ENCODE measurements around the gene CD96. TPM values are rescaled to one million over a fixed set of nuclear protein-coding genes. Genes with fewer than 3 reads are reported as not detected.
A peak's percentile ranks its signal among the peaks of the same experiment; 100 is the strongest.

Gene CD96
- total and polyA plus RNA-seq, 2 donors (not counting 3 experiments of a cell fraction or from before 2014, with no cell fraction given): not detected

DNA sequence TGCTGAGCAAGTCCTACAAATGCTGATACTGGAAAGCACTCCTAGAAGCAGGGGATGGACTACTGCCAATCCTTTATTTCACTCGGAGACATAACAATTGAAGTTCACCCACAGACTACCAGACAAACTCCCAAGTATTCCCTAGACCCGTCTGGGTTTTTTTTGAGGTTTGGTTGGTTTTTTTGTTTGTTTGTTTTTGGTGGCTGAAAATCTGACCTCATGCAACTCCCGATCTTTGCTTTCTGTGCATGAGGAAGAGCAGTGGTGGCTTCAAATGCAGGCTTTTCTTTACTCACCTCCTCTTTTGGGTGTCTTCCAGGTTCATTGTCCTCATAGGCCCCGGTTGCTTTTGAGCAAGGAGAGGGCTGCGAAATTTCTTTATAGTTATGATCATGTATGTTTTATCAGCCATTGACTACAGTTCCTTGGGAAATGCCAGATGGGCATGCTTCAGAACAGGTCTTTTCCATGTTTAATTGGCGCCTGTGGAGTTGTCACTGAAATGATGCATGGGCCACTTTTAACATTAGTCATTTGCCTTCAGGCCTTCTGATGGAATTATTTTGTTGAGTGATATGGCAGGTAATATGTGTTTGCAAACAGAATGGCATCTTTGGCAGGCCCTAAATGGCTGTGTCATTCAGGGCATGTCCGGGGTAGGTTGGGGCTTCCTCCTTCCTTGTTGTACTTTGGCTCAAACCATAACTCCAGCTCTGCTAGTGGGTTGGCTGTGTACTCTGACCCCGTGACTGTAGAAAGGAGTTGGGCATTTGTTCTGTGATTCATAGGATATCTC is 134.4 kb downstream of the CD96 start:
- dilution Hi-C loops (cut with MboI; ENCODE audit: extremely low pct_ligation_motif_present, low sequenced_read_pairs) (no loop called here), intact Hi-C loops (cut with micrococcal nuclease) (no loop called here)
- Histone ChIP-seq H3K4me1 (ENCODE audit: control insufficient read depth, extremely low read depth, insufficient read depth, low read length) (peaks cover 30% of the 10 kb centered on the region), H3K4me3 (replicated peaks in 1 of 3; ENCODE audit: insufficient read depth in 1 of 3, low read depth in 1 of 3, low read length in 3 of 3) (peak overlapping the region in 2 of 3 experiments; percentile 18 to 80), H3K36me3 (ENCODE audit: control insufficient read depth in 2 of 2, extremely low read depth in 1 of 2, insufficient read depth in 2 of 2, low read length in 2 of 2) (no peaks in the 10 kb centered on the region), H3K9me3 (replicated peaks; ENCODE audit: control insufficient read depth, insufficient read depth, low read length) (no peaks in the 10 kb centered on the region), H3K79me2 (ENCODE audit: control insufficient read depth, insufficient read depth, low read length) (no peaks in the 10 kb centered on the region), H3K4me2 (ENCODE audit: insufficient read depth, low read length) (peak overlapping the region; percentile 73), H3K27me3 (ENCODE audit: control insufficient read depth in 2 of 2, insufficient read depth in 2 of 2, low read length in 2 of 2) (no peaks in the 10 kb centered on the region), H3K27ac (ENCODE audit: insufficient read depth, low read depth, low read length) (peak overlapping the region; percentile 57), H2AFZ (ENCODE audit: low read depth, low read length) (peak overlapping the region; percentile 30), H3K9ac (replicated peaks; ENCODE audit: extremely low read depth, insufficient read depth, low read length) (peak overlapping the region; percentile 14), H4K20me1 (replicated peaks; ENCODE audit: control insufficient read depth, extremely low read depth, insufficient read depth, low read length) (no peaks in the 10 kb centered on the region), H3K9me1 (replicated peaks; ENCODE audit: control insufficient read depth, extremely low read depth, insufficient read depth, low read length) (no peaks in the 10 kb centered on the region)
- BruUV-seq (replicated peaks): no TSS peak
- FAIRE-seq (peak; percentile 77), DNase-seq (ENCODE audit: low read depth, low spot score) (peak; percentile 80)
- TF ChIP-seq POLR2AphosphoS5 (IDR thresholded peaks at IDR 0.05; ENCODE audit: insufficient read depth, low read depth, low read length): no peak
- TF ChIP-seq JUN (IDR thresholded peaks at IDR 0.05; ENCODE audit: borderline replicate concordance, insufficient read depth, insufficient read length, low read depth): no peak
- TF ChIP-seq POLR2A (IDR thresholded peaks at IDR 0.05; ENCODE audit: low read depth, low read length): no peak
- ChIA-PET POLR2A (no interaction called here), CTCF (interaction anchor here (0.7 to 1.9 kb wide), 7 partner anchors 7 to 41 kb away, joined by 3 to 13 read pairs (median 4); no protein-coding TSS in a partner anchor)

DNA sequence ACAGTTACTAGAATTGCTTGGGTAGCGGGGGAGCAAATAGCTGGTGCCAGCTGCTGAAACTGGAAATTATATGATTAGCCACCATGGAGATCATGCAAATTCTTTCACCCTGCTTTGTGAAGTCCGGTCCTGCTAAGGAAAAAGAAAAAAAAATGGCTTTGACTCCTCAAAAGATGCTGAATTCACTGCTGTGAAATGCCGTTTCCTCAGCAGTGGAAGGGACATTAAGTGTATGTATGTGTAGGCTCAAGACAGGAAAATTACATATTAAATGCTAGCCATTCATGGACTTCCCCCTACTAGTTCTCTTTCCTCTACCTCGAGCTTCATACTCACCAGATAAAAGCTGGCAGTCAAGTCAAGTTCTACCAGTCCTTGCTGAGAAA is 135.0 kb downstream of the CD96 start:
- Histone ChIP-seq H3K9ac (replicated peaks; ENCODE audit: extremely low read depth, insufficient read depth, low read length) (no peak overlapping the region), H3K9me1 (replicated peaks; ENCODE audit: control insufficient read depth, extremely low read depth, insufficient read depth, low read length) (no peaks in the 10 kb centered on the region), H3K79me2 (ENCODE audit: control insufficient read depth, insufficient read depth, low read length) (no peaks in the 10 kb centered on the region), H2AFZ (ENCODE audit: low read depth, low read length) (no peak overlapping the region), H3K4me1 (ENCODE audit: control insufficient read depth, extremely low read depth, insufficient read depth, low read length) (peaks cover 30% of the 10 kb centered on the region), H3K27ac (ENCODE audit: insufficient read depth, low read depth, low read length) (peak overlapping the region; percentile 57), H3K36me3 (ENCODE audit: control insufficient read depth in 2 of 2, extremely low read depth in 1 of 2, insufficient read depth in 2 of 2, low read length in 2 of 2) (no peaks in the 10 kb centered on the region), H3K4me2 (ENCODE audit: insufficient read depth, low read length) (peak overlapping the region; percentile 9), H3K27me3 (ENCODE audit: control insufficient read depth in 2 of 2, insufficient read depth in 2 of 2, low read length in 2 of 2) (no peaks in the 10 kb centered on the region), H3K4me3 (replicated peaks in 1 of 3; ENCODE audit: insufficient read depth in 1 of 3, low read depth in 1 of 3, low read length in 3 of 3) (no peak overlapping the region), H3K9me3 (replicated peaks; ENCODE audit: control insufficient read depth, insufficient read depth, low read length) (no peaks in the 10 kb centered on the region), H4K20me1 (replicated peaks; ENCODE audit: control insufficient read depth, extremely low read depth, insufficient read depth, low read length) (no peaks in the 10 kb centered on the region)
- CTCF ChIA-PET: interaction anchor here (0.7 to 1.9 kb wide), 7 partner anchors 8 to 40 kb away, joined by 3 to 13 read pairs (median 4); no protein-coding TSS in a partner anchor
- intact Hi-C loops (cut with micrococcal nuclease) (no loop called here), dilution Hi-C loops (cut with MboI; ENCODE audit: extremely low pct_ligation_motif_present, low sequenced_read_pairs) (no loop called here)
- FAIRE-seq (no peak), DNase-seq (ENCODE audit: low read depth, low spot score) (no peak)
- no peak for TF ChIP-seq POLR2A (IDR thresholded peaks at IDR 0.05; ENCODE audit: low read depth, low read length)
- no peak for TF ChIP-seq MYC (IDR thresholded peaks at IDR 0.05; ENCODE audit: low read depth, low read length)
- TF ChIP-seq, protein P1, sequence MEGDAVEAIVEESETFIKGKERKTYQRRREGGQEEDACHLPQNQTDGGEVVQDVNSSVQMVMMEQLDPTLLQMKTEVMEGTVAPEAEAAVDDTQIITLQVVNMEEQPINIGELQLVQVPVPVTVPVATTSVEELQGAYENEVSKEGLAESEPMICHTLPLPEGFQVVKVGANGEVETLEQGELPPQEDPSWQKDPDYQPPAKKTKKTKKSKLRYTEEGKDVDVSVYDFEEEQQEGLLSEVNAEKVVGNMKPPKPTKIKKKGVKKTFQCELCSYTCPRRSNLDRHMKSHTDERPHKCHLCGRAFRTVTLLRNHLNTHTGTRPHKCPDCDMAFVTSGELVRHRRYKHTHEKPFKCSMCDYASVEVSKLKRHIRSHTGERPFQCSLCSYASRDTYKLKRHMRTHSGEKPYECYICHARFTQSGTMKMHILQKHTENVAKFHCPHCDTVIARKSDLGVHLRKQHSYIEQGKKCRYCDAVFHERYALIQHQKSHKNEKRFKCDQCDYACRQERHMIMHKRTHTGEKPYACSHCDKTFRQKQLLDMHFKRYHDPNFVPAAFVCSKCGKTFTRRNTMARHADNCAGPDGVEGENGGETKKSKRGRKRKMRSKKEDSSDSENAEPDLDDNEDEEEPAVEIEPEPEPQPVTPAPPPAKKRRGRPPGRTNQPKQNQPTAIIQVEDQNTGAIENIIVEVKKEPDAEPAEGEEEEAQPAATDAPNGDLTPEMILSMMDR (IDR thresholded peaks at IDR 0.05; ENCODE audit: extremely low read depth in 1 of 2, insufficient read depth in 1 of 2, low read depth in 1 of 2, low read length in 2 of 2): no peak
- TF ChIP-seq, protein P2, sequence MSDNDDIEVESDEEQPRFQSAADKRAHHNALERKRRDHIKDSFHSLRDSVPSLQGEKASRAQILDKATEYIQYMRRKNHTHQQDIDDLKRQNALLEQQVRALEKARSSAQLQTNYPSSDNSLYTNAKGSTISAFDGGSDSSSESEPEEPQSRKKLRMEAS (IDR thresholded peaks at IDR 0.05; ENCODE audit: insufficient read depth, insufficient read length): no peak
- no peak for TF ChIP-seq POLR2AphosphoS5 (IDR thresholded peaks at IDR 0.05; ENCODE audit: insufficient read depth, low read depth, low read length)
- no peak for TF ChIP-seq GATA2 (IDR thresholded peaks at IDR 0.05; ENCODE audit: insufficient read depth, insufficient read length, low read depth, low read length)
- TF ChIP-seq FOS (IDR thresholded peaks at IDR 0.05; ENCODE audit: borderline replicate concordance, insufficient read depth, low read length): no peak
- TF ChIP-seq EZH2 (IDR thresholded peaks at IDR 0.05; ENCODE audit: borderline replicate concordance, low read depth, low read length, severe bottlenecking): no peak
- POLR2A ChIA-PET: no interaction called here
- no TSS peak for BruUV-seq (replicated peaks)

Measured in endothelial cell of umbilical vein (primary cell).